SK-N-SH treated with all-trans-retinoic acid at 6 μM for 48 hours (cell line): ENCODE measurements around the gene JCAD.
"Not testable (repeated sequence)": the region's sequence is repeated elsewhere in the genome, so short reads cannot be mapped to it uniquely, and the experiment has no call there.

Experiments used
- ATAC-seq: fragments of 200-7000 bp; cut with Tn5 transposase; 3 replicates; pipeline ENCODE4 v1.9.1; 2020; ENCODE audit warnings: mild to moderate bottlenecking, moderate library complexity
- ARNTL ChIP-seq: fragments of 450-650 bp; formaldehyde crosslinking; IDR thresholded peaks from 2 replicates; pipeline ENCODE4 v1.5.0; 2020; ENCODE audit warnings: low read depth, mild to moderate bottlenecking, moderate library complexity, borderline replicate concordance
- BACH2 ChIP-seq: fragments of 250-450 bp; sonication (Bioruptor Pico); IDR thresholded peaks from 2 replicates; pipeline ENCODE4 v1.9.0; 2021; ENCODE audit warnings: mild to moderate bottlenecking, borderline replicate concordance
- ESRRG ChIP-seq: fragments of 250-450 bp; sonication (Bioruptor Pico); IDR thresholded peaks from 2 replicates; pipeline ENCODE4 v1.6.1; 2021; ENCODE audit warnings: mild to moderate bottlenecking
- GLIS3 ChIP-seq: fragments of 250-450 bp; sonication (Bioruptor Pico); IDR thresholded peaks from 2 replicates; pipeline ENCODE4 v1.5.0; 2020; ENCODE audit warnings: mild to moderate bottlenecking, moderate library complexity
- ISL1 ChIP-seq: fragments of 250-450 bp; sonication (Bioruptor Pico); IDR thresholded peaks from 2 replicates; pipeline ENCODE4 v2.1.2; 2022; ENCODE audit warnings: mild to moderate bottlenecking, moderate library complexity
- OSR1 ChIP-seq: fragments of 250-450 bp; sonication (Bioruptor Pico); IDR thresholded peaks from 2 replicates; pipeline ENCODE4 v1.8.0; 2022; ENCODE audit warnings: moderate library complexity, mild to moderate bottlenecking, inconsistent platforms
- PPARA ChIP-seq: fragments of 250-450 bp; sonication (Bioruptor Pico); IDR thresholded peaks from 2 replicates; pipeline ENCODE4 v1.5.0; 2020; ENCODE audit warnings: mild to moderate bottlenecking, borderline replicate concordance
- SNAI2 ChIP-seq: fragments of 250-450 bp; sonication (Bioruptor Pico); IDR thresholded peaks from 2 replicates; pipeline ENCODE4 v1.5.0; 2020; ENCODE audit warnings: mild to moderate bottlenecking, moderate library complexity
- TCF4 ChIP-seq: fragments of 250-450 bp; sonication (Bioruptor Pico); IDR thresholded peaks from 2 replicates; pipeline ENCODE4 v1.8.0; 2021; ENCODE audit warnings: mild to moderate bottlenecking, moderate library complexity, borderline replicate concordance
- TOX ChIP-seq: fragments of 250-450 bp; sonication (Bioruptor Pico); IDR thresholded peaks from 2 replicates; pipeline ENCODE4 v1.8.0; 2021; ENCODE audit warnings: mild to moderate bottlenecking, moderate library complexity, borderline replicate concordance
- ZC3H10 ChIP-seq: fragments of 250-450 bp; sonication (Bioruptor Pico); IDR thresholded peaks from 2 replicates; pipeline ENCODE4 v1.5.1; 2021; ENCODE audit warnings: mild to moderate bottlenecking, moderate library complexity
- ZFP30 ChIP-seq: fragments of 450-650 bp; formaldehyde crosslinking; IDR thresholded peaks from 2 replicates; pipeline ENCODE4 v1.5.0; 2022; ENCODE audit warnings: mild to moderate bottlenecking, moderate library complexity
- ZNF565 ChIP-seq: fragments of 450-650 bp; formaldehyde crosslinking; conservative IDR thresholded peaks from 2 replicates; pipeline ENCODE4 v1.5.0; 2020; ENCODE audit warnings: low read depth, mild to moderate bottlenecking, moderate library complexity
- ZNF70 ChIP-seq: fragments of 450-650 bp; formaldehyde crosslinking; IDR thresholded peaks from 2 replicates; pipeline ENCODE4 v1.5.0; 2020; ENCODE audit warnings: mild to moderate bottlenecking, moderate library complexity
- TF ChIP-seq, protein P1 (sequence below): fragments of 250-450 bp; sonication (Bioruptor Pico); IDR thresholded peaks from 2 replicates; pipeline ENCODE4 v1.8.0; 2020; ENCODE audit warnings: mild to moderate bottlenecking, moderate library complexity, borderline replicate concordance
- TF ChIP-seq, protein P2 (sequence below): fragments of 250-450 bp; sonication (Bioruptor Pico); IDR thresholded peaks from 2 replicates; pipeline ENCODE4 v1.5.1; 2021; ENCODE audit warnings: mild to moderate bottlenecking, moderate library complexity
- TF ChIP-seq, protein P3 (sequence below): fragments of 250-450 bp; sonication (Bioruptor Pico); IDR thresholded peaks from 2 replicates; pipeline ENCODE4 v1.5.1; 2020; ENCODE audit warnings: low read depth, mild to moderate bottlenecking, moderate library complexity
- TF ChIP-seq, protein P4 (sequence below): fragments of 250-450 bp; sonication (Bioruptor Pico); IDR thresholded peaks from 2 replicates; pipeline ENCODE4 v1.5.0; 2020; ENCODE audit warnings: mild to moderate bottlenecking, moderate library complexity

Gene JCAD, protein sequence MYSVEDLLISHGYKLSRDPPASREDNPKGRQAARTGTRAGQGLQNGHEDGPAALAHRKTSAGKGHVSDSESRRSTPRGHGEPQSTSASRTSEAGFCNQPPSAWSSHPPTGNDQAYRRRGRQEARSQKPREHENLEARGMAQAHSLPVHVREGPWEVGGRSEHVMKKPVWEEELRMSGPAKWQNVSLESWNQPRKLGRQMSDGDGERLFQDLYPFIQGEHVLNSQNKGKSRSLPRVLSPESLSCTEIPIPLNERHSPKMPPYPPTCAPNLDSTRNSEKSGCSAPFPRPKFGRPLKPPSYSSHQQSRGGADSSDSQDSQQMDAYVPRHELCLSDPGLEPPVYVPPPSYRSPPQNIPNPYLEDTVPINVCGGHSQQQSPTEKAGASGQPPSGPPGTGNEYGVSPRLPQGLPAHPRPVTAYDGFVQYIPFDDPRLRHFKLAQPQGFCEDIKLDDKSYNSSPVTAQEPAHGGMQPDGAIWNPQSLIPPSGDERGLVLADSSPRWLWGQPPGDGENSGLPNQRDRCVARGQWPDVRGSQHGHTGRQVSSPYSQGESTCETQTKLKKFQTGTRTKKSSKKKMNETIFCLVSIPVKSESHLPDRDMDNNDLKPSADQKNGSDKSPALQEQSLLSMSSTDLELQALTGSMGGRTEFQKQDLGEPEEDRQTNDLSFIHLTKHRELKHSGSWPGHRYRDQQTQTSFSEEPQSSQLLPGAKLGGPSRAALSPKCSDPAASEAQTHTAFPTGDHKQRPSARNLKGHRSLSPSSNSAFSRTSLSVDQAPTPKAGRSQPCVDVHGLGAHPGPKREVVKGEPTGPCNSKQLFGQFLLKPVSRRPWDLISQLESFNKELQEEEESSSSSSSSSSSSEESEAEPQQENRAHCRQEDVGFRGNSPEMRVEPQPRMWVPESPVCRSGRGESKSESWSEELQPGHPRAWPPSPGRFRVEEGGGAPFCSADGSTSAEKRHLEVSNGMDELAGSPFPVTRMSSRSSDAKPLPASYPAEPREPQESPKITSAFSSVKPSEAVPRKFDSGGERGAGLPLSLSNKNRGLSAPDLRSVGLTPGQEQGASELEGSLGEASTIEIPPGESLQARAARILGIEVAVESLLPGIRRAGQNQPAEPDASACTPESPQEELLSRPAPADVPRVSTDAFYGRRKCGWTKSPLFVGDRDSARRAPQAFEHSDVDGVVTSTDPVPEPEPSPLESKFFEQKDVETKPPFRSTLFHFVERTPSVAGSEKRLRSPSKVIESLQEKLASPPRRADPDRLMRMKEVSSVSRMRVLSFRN (N-terminal part only)

DNA sequence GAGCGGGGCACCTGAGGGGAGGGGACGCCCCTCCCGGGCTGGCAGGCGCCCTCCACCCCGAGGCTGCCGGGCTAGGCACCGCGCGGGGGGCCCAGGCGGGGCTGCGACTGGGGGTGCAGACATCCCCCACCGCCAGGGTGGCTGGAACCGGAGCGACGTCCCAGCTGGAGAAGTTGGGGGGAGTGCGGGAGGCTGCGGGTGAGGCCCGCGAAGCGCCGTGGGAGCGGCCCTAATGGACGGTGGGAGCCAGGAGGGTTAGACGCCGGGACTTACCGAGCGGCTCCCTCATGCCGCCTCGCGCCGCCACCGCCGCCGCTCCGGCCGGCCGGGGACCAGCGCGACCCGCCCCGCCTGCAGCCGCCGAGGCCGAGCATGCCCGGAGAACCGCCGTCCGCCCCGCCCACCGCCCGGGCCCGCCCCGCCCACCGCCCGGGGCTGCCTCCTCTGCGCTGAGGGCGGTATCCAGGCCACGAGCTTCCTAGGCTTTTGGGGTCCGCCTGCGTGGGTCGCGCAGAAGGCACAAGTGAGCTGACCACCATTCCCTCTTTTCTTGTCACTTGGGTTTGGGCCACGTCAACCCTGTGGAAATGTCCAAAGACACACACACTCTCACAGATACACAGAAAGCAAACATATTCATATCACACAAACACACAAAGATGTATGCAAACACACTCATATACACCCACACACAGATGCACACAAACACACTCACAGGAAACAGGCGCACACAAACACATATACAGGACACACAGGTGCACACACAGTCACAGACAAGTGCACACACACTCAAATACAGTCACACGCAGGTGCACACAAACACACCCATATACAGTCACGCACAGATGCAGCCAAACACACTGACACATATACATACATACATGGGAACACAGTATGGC lies at the start of gene JCAD:
JCAD (minus strand) TSS at position 378 of the 899 bp plus-strand sequence. CDS start 11,774 bp downstream, outside the sequence.
- peak; percentile 76 for ATAC-seq
- TF ChIP-seq OSR1 (CRISPR knock-in tag) (no peak), ESRRG (CRISPR knock-in tag) (no peak), ARNTL (CRISPR knock-in tag) (no peak), TCF4 (CRISPR knock-in tag) (no peak), ZC3H10 (no peak), ZNF565 (CRISPR knock-in tag) (no peak)
- TF ChIP-seq, protein P1, sequence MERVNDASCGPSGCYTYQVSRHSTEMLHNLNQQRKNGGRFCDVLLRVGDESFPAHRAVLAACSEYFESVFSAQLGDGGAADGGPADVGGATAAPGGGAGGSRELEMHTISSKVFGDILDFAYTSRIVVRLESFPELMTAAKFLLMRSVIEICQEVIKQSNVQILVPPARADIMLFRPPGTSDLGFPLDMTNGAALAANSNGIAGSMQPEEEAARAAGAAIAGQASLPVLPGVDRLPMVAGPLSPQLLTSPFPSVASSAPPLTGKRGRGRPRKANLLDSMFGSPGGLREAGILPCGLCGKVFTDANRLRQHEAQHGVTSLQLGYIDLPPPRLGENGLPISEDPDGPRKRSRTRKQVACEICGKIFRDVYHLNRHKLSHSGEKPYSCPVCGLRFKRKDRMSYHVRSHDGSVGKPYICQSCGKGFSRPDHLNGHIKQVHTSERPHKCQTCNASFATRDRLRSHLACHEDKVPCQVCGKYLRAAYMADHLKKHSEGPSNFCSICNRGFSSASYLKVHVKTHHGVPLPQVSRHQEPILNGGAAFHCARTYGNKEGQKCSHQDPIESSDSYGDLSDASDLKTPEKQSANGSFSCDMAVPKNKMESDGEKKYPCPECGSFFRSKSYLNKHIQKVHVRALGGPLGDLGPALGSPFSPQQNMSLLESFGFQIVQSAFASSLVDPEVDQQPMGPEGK (CRISPR knock-in tag) = no peak
- TF ChIP-seq, protein P2, sequence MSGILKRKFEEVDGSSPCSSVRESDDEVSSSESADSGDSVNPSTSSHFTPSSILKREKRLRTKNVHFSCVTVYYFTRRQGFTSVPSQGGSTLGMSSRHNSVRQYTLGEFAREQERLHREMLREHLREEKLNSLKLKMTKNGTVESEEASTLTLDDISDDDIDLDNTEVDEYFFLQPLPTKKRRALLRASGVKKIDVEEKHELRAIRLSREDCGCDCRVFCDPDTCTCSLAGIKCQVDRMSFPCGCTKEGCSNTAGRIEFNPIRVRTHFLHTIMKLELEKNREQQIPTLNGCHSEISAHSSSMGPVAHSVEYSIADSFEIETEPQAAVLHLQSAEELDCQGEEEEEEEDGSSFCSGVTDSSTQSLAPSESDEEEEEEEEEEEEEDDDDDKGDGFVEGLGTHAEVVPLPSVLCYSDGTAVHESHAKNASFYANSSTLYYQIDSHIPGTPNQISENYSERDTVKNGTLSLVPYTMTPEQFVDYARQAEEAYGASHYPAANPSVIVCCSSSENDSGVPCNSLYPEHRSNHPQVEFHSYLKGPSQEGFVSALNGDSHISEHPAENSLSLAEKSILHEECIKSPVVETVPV = no peak

DNA sequence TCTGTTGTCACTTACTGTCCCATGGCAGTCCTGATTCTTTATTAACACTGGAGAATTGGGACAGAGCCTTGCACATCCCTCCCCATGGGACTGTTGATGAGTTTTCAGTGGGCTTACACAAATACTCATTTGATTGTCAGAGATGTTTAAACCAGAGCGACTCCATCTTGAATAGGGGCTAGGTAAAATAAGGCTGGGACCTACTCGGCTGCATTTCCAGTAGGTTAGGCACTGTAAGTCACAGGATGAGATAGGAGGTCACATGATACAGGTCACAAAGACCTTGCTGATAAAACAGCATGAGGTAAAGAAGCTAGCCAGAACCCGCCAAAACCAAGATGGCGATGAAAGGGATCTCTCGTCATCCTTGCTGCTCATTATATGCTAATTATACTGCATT lies 47.6 kb upstream of the JCAD start:
- no peak for ATAC-seq
- TF ChIP-seq, protein P3, sequence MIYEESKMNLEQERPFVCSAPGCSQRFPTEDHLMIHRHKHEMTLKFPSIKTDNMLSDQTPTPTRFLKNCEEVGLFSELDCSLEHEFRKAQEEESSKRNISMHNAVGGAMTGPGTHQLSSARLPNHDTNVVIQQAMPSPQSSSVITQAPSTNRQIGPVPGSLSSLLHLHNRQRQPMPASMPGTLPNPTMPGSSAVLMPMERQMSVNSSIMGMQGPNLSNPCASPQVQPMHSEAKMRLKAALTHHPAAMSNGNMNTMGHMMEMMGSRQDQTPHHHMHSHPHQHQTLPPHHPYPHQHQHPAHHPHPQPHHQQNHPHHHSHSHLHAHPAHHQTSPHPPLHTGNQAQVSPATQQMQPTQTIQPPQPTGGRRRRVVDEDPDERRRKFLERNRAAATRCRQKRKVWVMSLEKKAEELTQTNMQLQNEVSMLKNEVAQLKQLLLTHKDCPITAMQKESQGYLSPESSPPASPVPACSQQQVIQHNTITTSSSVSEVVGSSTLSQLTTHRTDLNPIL (CRISPR knock-in tag) = no peak
- no peak for TF ChIP-seq BACH2 (CRISPR knock-in tag)
- TF ChIP-seq ZNF565 (CRISPR knock-in tag) = no peak
- no peak for TF ChIP-seq SNAI2 (CRISPR knock-in tag)
- TF ChIP-seq ESRRG (CRISPR knock-in tag) = no peak
- TF ChIP-seq ZFP30 = no peak
- TF ChIP-seq TCF4 (CRISPR knock-in tag) = no peak
- TF ChIP-seq ZNF70 (CRISPR knock-in tag) = no peak
- TF ChIP-seq ARNTL (CRISPR knock-in tag) = no peak
- TF ChIP-seq, protein P1 (CRISPR knock-in tag) = no peak
- TF ChIP-seq TOX = no peak

DNA sequence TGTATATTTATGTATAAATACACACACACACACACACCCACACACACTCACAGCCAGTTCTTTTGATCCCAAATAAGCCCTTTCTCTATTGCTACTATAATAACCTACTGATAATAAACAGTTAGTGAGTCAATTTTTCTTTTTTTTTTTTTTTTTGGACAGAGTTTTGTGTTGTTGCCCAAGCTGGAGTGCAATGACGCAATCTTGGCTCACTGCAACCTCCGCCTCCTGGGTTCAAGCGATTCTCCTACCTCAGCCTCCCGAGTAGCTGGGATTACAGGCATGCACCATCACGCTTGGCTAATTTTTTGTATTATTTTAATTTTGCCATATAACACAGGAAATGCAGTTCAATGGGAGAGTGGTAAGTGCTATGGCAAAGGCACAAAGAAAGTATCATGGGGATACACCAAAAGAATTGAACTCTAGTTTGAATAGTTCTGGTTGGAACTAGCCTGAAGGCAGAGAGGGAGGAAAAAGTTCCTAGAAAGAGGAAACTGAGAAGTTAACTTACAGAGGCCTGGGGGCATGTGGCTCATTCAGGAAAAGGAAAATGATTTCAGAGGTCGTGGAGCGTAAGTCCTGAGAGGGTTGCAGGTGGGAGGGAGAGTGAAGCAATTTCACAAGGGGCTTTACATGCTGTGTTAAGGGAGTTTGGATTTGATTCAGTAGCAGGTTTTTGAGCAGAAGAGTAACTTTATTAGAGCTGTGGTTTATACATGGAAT lies 44.4 kb upstream of the JCAD start:
- TF ChIP-seq, protein P3 (CRISPR knock-in tag) = no peak
- TF ChIP-seq ISL1 (CRISPR knock-in tag) (no peak), PPARA (CRISPR knock-in tag) (no peak), ESRRG (CRISPR knock-in tag) (no peak), TCF4 (CRISPR knock-in tag) (no peak), GLIS3 (no peak), ZC3H10 (no peak)
- TF ChIP-seq, protein P4, sequence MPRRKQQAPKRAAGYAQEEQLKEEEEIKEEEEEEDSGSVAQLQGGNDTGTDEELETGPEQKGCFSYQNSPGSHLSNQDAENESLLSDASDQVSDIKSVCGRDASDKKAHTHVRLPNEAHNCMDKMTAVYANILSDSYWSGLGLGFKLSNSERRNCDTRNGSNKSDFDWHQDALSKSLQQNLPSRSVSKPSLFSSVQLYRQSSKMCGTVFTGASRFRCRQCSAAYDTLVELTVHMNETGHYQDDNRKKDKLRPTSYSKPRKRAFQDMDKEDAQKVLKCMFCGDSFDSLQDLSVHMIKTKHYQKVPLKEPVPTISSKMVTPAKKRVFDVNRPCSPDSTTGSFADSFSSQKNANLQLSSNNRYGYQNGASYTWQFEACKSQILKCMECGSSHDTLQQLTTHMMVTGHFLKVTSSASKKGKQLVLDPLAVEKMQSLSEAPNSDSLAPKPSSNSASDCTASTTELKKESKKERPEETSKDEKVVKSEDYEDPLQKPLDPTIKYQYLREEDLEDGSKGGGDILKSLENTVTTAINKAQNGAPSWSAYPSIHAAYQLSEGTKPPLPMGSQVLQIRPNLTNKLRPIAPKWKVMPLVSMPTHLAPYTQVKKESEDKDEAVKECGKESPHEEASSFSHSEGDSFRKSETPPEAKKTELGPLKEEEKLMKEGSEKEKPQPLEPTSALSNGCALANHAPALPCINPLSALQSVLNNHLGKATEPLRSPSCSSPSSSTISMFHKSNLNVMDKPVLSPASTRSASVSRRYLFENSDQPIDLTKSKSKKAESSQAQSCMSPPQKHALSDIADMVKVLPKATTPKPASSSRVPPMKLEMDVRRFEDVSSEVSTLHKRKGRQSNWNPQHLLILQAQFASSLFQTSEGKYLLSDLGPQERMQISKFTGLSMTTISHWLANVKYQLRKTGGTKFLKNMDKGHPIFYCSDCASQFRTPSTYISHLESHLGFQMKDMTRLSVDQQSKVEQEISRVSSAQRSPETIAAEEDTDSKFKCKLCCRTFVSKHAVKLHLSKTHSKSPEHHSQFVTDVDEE (CRISPR knock-in tag) = no peak
- no peak for ATAC-seq

DNA sequence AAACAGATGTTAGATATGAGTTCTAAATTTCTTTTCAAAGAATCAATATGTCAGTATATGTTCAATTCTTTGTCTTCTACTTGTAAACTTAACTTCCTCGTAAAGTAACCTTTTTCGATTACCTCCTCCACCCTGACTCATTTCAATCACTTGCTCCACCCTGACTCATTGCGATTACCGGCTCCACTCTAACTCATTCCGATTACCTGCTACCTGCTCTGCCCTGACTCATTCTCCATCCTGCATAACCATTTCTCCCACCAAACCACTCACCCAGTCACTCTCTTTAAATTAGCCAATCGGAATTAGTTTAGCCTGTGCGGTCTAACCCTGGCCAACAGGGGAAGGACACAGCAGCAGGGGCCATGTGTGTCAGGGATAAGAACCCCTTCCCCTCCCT lies 40.3 kb upstream of the JCAD start:
- ATAC-seq = not testable (repeated sequence)
